Chondrocyte (in vitro differentiated cells): ENCODE data around the gene SLCO4A1. TPM values are rescaled to one million over a fixed set of nuclear protein-coding genes. Genes with fewer than 3 reads are reported as not detected.

Experiments used
- DNase-seq: peaks from one replicate; pipeline ENCODE4 v3.0.0; 2021; ENCODE audit warnings: mixed read lengths, low spot score
- H3K27ac Mint-ChIP-seq: one replicate; pipeline ENCODE4 v1.8.0; 2021; ENCODE audit warnings: mild to moderate bottlenecking, moderate library complexity, mixed read lengths; ENCODE audit not compliant: unreplicated experiment
- H3K27me3 Mint-ChIP-seq: 2 replicates; pipeline ENCODE4 v1.8.0; 2021; ENCODE audit warnings: low read depth, mixed read lengths
- H3K36me3 Mint-ChIP-seq: 2 replicates; pipeline ENCODE4 v1.8.0; 2021; ENCODE audit warnings: low read depth, mixed read lengths
- H3K4me1 Mint-ChIP-seq: 2 replicates; pipeline ENCODE4 v1.8.0; 2021; ENCODE audit warnings: low read depth, mild to moderate bottlenecking, mixed read lengths
- H3K4me3 Mint-ChIP-seq: one replicate; pipeline ENCODE4 v1.8.0; 2021; ENCODE audit warnings: mild to moderate bottlenecking, moderate library complexity, mixed read lengths; ENCODE audit not compliant: unreplicated experiment
- H3K9me3 Mint-ChIP-seq: 2 replicates; pipeline ENCODE4 v1.8.0; 2021; ENCODE audit warnings: low read depth, mixed read lengths
- CTCF ChIP-seq: fragments of 200-600 bp; sonication (generic); IDR thresholded peaks from 2 replicates; pipeline ENCODE4 v1.5.0; 2021; ENCODE audit warnings: antibody characterized with exemption, mild to moderate bottlenecking, moderate library complexity
- total RNA-seq: library from RNA; stranded (reverse); gene quantifications from 3 replicates; pipeline ENCODE4 v1.2.1, GENCODE V29; 2021

SLCO4A1 gene
- total RNA-seq, 1 donor from 2014 or later: not detected

- H3K4me1 Mint-ChIP-seq: peaks cover 3% of the 10 kb centered on the region
- H3K36me3 Mint-ChIP-seq: no peaks in the 10 kb centered on the region
- H3K27me3 Mint-ChIP-seq: peaks cover 64% of the 10 kb centered on the region
- no peak for TF ChIP-seq CTCF
- H3K27ac Mint-ChIP-seq: no peak overlapping the region
- no peak overlapping the region for H3K4me3 Mint-ChIP-seq
- no peak for DNase-seq
- H3K9me3 Mint-ChIP-seq: no peaks in the 10 kb centered on the region
Observed at GRCh38 chr20:62595491-62595890, 46.8 kb upstream of the SLCO4A1 start.

- H3K27me3 Mint-ChIP-seq: peaks cover 69% of the 10 kb centered on the region
Observed at GRCh38 chr20:62596486-62596885, 45.8 kb upstream of the SLCO4A1 start.

GRCh38 chr20:62596921-62597320 is 45.4 kb upstream of the SLCO4A1 start:
- no peak overlapping the region for H3K27ac Mint-ChIP-seq
- H3K4me1 Mint-ChIP-seq: peaks cover 3% of the 10 kb centered on the region
- no peaks in the 10 kb centered on the region for H3K36me3 Mint-ChIP-seq
- no peak for TF ChIP-seq CTCF
- H3K27me3 Mint-ChIP-seq: peaks cover 69% of the 10 kb centered on the region
- no peak overlapping the region for H3K4me3 Mint-ChIP-seq
- no peak for DNase-seq
- no peaks in the 10 kb centered on the region for H3K9me3 Mint-ChIP-seq

More at GRCh38 chr20:62596486-62596885, 45.8 kb upstream of the SLCO4A1 start:
- no peaks in the 10 kb centered on the region for H3K9me3 Mint-ChIP-seq
- no peak for TF ChIP-seq CTCF
- H3K4me1 Mint-ChIP-seq: peaks cover 3% of the 10 kb centered on the region
- no peak overlapping the region for H3K4me3 Mint-ChIP-seq
- no peak for DNase-seq
- no peaks in the 10 kb centered on the region for H3K36me3 Mint-ChIP-seq
- H3K27ac Mint-ChIP-seq: no peak overlapping the region

GRCh38 chr20:62597416-62598115 is 44.7 kb upstream of the SLCO4A1 start:
- peaks cover 71% of the 10 kb centered on the region for H3K27me3 Mint-ChIP-seq
- no peaks in the 10 kb centered on the region for H3K9me3 Mint-ChIP-seq
- H3K27ac Mint-ChIP-seq: no peak overlapping the region

GRCh38 chr20:62598761-62599194 is 43.5 kb upstream of the SLCO4A1 start:
- TF ChIP-seq CTCF: no peak
- Mint-ChIP-seq H3K27ac (no peak overlapping the region), H3K4me3 (no peak overlapping the region)

More at GRCh38 chr20:62597416-62598115, 44.7 kb upstream of the SLCO4A1 start:
- Mint-ChIP-seq H3K4me1 (peaks cover 3% of the 10 kb centered on the region), H3K4me3 (no peak overlapping the region), H3K36me3 (no peaks in the 10 kb centered on the region)
- DNase-seq: no peak
- TF ChIP-seq CTCF: no peak

More at GRCh38 chr20:62598761-62599194, 43.5 kb upstream of the SLCO4A1 start:
- Mint-ChIP-seq H3K27me3 (peaks cover 70% of the 10 kb centered on the region), H3K9me3 (no peaks in the 10 kb centered on the region), H3K4me1 (peaks cover 3% of the 10 kb centered on the region), H3K36me3 (no peaks in the 10 kb centered on the region)
- no peak for DNase-seq
